Smooth muscle cell (in vitro differentiated cells): ENCODE results near the gene PRDM5. TPM values are rescaled to one million over a fixed set of nuclear protein-coding genes. Genes with fewer than 3 reads are reported as not detected.

Experiments
- DNase-seq: peaks from one replicate; lab custom pipeline; 2025; ENCODE audit not compliant: unreplicated experiment; lab: John Stamatoyannopoulos, UW
- H2AFZ ChIP-seq: fragments of 200-600 bp; sonication (generic); 2 replicates; pipeline ENCODE4 v1.6.0; 2016; ENCODE audit warnings: antibody characterized with exemption, low read depth, mild to moderate bottlenecking
- H3F3A ChIP-seq: fragments of 200-600 bp; sonication (generic); 2 replicates; pipeline ENCODE4 v1.6.0; 2017; ENCODE audit warnings: antibody characterized with exemption, low read depth
- H3K27ac ChIP-seq: fragments of 200-600 bp; sonication (generic); 2 replicates; pipeline ENCODE4 v1.5.1; 2016; ENCODE audit warnings: low read depth, mild to moderate bottlenecking
- H3K27me3 ChIP-seq: fragments of 200-600 bp; sonication (generic); 2 replicates; pipeline ENCODE4 v1.6.1; 2016; ENCODE audit warnings: low read depth, mild to moderate bottlenecking
- H3K36me3 ChIP-seq: fragments of 200-600 bp; sonication (generic); 2 replicates; pipeline ENCODE4 v1.5.1; 2016; ENCODE audit warnings: low read depth
- H3K4me1 ChIP-seq: fragments of 200-600 bp; sonication (generic); 2 replicates; pipeline ENCODE4 v1.5.1; 2016; ENCODE audit warnings: low read depth
- H3K4me2 ChIP-seq: fragments of 200-600 bp; sonication (generic); 2 replicates; pipeline ENCODE4 v1.6.0; 2016; ENCODE audit warnings: mild to moderate bottlenecking
- H3K4me3 ChIP-seq: fragments of 200-600 bp; sonication (generic); 2 replicates; pipeline ENCODE4 v1.5.1; 2016; ENCODE audit warnings: mild to moderate bottlenecking
- H3K79me2 ChIP-seq: fragments of 200-600 bp; sonication (generic); 2 replicates; pipeline ENCODE4 v1.6.0; 2016; ENCODE audit warnings: low read depth, mild to moderate bottlenecking
- H3K9ac ChIP-seq: fragments of 200-600 bp; sonication (generic); 2 replicates; pipeline ENCODE4 v1.6.0; 2016; ENCODE audit warnings: low read depth
- H3K9me3 ChIP-seq: fragments of 200-600 bp; sonication (generic); replicated peaks from 2 replicates; pipeline ENCODE4 v1.5.1; 2016; ENCODE audit warnings: low read depth
- H4K20me1 ChIP-seq: fragments of 200-600 bp; sonication (generic); 2 replicates; pipeline ENCODE4 v1.6.0; 2016; ENCODE audit warnings: low read depth
- WGBS: methylation state at CpG from one replicate; pipeline ENCODE4 v1.1.7; 2016; ENCODE audit warnings: low lambda C conversion rate; 5-methylcytosine and 5-hydroxymethylcytosine counted together
- polyA plus RNA-seq: library from polyadenylated mRNA; unstranded; fragments of >200 nt; fragmentation: Nextera tagmentation; extraction: Ambion mirVana; gene quantifications from 2 replicates; pipeline ENCODE4 v1.2.1, GENCODE V29; 2016
- total RNA-seq: library from RNA; depleted of rRNA; stranded (reverse); fragments of >200 nt; gene quantifications from 2 replicates; pipeline ENCODE4 v1.2.3, GENCODE V29; 2014
- TF ChIP-seq, protein P1 (sequence below): fragments of 200-600 bp; sonication (generic); IDR thresholded peaks from 2 replicates; pipeline ENCODE4 v1.5.1; 2017; ENCODE audit warnings: borderline replicate concordance, mild to moderate bottlenecking, antibody characterized with exemption; ENCODE audit not compliant: insufficient read depth, poor library complexity, severe bottlenecking

The PRDM5 gene
- total and polyA plus RNA-seq, 2 experiments from 2014 or later: 3.3 to 8.6 TPM

DNA sequence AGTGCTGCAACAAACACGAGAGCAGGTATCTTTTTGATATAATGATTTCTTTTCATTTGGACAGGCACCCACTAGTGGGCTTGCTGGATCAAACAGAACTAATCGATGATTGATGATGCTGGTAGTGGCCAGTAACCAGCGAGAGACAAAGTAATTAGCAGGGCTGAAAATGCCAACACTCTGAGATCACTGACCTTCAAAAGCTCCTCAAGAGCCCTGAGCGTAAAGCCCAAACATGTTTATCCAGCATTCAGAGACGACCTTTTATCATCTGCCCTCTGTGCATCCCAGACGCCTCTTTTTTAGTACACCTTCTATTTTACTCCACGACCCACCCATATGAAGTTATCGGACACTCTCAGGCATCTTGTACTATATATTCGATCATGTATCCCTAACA is 186.2 kb downstream of the PRDM5 start:
- 75% methylated on average over 9 of the region's 9 CpGs for WGBS

DNA sequence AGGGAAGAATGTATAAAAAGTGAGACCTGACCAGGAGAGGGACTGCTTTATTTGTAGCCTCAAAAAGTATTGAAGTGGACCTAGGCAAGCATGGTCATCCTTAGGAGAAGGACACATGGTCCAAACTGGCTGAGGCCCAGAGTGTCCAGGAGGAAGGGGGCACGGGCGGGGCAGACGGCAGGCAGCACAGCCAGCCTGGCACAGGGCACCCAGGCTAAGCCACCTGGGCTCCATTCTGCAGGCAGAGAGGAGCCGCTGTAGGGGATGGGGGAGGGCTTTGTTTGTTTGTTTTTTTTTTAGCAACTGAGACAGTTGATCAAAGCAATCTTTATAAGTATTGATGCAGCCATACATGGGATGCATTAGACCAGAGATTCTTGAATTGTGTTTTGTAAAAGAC is 188.6 kb downstream of the PRDM5 start:
- TF ChIP-seq, protein P1, sequence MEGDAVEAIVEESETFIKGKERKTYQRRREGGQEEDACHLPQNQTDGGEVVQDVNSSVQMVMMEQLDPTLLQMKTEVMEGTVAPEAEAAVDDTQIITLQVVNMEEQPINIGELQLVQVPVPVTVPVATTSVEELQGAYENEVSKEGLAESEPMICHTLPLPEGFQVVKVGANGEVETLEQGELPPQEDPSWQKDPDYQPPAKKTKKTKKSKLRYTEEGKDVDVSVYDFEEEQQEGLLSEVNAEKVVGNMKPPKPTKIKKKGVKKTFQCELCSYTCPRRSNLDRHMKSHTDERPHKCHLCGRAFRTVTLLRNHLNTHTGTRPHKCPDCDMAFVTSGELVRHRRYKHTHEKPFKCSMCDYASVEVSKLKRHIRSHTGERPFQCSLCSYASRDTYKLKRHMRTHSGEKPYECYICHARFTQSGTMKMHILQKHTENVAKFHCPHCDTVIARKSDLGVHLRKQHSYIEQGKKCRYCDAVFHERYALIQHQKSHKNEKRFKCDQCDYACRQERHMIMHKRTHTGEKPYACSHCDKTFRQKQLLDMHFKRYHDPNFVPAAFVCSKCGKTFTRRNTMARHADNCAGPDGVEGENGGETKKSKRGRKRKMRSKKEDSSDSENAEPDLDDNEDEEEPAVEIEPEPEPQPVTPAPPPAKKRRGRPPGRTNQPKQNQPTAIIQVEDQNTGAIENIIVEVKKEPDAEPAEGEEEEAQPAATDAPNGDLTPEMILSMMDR: no peak
- Histone ChIP-seq H3F3A (no peaks in the 10 kb centered on the region), H3K27me3 (no peaks in the 10 kb centered on the region), H3K79me2 (no peaks in the 10 kb centered on the region), H2AFZ (no peak overlapping the region), H3K36me3 (no peaks in the 10 kb centered on the region), H3K4me1 (no peaks in the 10 kb centered on the region), H3K4me2 (no peak overlapping the region), H3K4me3 (no peak overlapping the region), H3K27ac (no peak overlapping the region), H3K9ac (no peak overlapping the region), H3K9me3 (no peaks in the 10 kb centered on the region), H4K20me1 (no peaks in the 10 kb centered on the region)
- 90% methylated on average over 4 of the region's 4 CpGs for WGBS
- DNase-seq: no peak

More for the DNA sequence above, 186.2 kb downstream of the PRDM5 start:
- Histone ChIP-seq H3K9ac (no peak overlapping the region), H3K4me2 (no peak overlapping the region), H3K27ac (no peak overlapping the region), H3K4me1 (no peaks in the 10 kb centered on the region), H3K27me3 (no peaks in the 10 kb centered on the region), H3K79me2 (no peaks in the 10 kb centered on the region), H2AFZ (no peak overlapping the region), H3K4me3 (no peak overlapping the region), H4K20me1 (no peaks in the 10 kb centered on the region), H3K36me3 (no peaks in the 10 kb centered on the region), H3F3A (no peaks in the 10 kb centered on the region), H3K9me3 (no peaks in the 10 kb centered on the region)
- DNase-seq: no peak
- TF ChIP-seq, protein P1: no peak

DNA sequence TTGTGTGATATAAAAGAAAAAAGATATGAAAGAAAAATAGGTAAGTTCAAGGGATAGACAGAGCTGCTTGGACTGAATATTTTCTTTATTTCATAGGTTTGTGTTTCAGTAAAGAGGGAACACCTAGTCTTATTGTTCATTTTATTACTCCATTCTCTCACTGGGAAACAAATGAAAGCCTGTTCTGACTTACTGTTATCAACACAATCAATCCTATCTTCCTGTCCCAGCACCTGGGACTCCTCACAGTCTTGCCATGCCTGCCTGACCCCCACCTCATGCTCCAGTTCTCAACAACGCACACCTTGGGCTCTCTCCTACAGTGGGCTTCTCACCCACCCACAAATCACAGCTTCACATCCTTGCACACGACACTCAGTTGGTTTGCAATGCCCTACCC is 189.5 kb downstream of the PRDM5 start:
- no peak for DNase-seq
- Histone ChIP-seq H3K4me2 (no peak overlapping the region), H3K9me3 (no peaks in the 10 kb centered on the region), H2AFZ (no peak overlapping the region), H3K27ac (no peak overlapping the region), H3K27me3 (no peaks in the 10 kb centered on the region), H3K79me2 (no peaks in the 10 kb centered on the region), H3K9ac (no peak overlapping the region), H3K4me3 (no peak overlapping the region), H4K20me1 (no peaks in the 10 kb centered on the region), H3F3A (no peaks in the 10 kb centered on the region), H3K36me3 (no peaks in the 10 kb centered on the region), H3K4me1 (no peaks in the 10 kb centered on the region)
- TF ChIP-seq, protein P1: no peak
- 82% methylated on average over 2 of the region's 2 CpGs for whole genome bisulfite sequencing

DNA sequence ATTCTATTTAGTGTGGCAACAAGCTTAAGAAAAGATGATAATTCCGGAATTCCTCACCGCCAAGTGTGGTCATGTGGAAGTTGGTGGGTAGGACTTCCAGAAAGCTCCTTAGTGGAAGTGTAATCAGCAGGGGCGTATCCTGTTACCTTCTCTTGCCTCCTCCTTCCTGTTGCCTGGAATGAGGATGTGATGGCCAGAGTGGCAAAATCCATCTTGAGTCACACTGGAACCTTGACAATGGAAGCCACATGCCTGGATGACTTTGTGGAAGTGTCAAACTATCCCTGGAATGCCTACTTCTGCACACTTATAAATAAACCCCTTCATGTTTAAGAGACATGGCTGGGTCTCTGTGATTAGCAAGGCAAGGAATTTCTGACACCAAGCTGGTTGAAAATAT is 191.0 kb downstream of the PRDM5 start:
- Histone ChIP-seq H3F3A (no peaks in the 10 kb centered on the region), H2AFZ (no peak overlapping the region), H3K9ac (no peak overlapping the region), H3K9me3 (no peaks in the 10 kb centered on the region), H4K20me1 (no peaks in the 10 kb centered on the region), H3K4me1 (no peaks in the 10 kb centered on the region), H3K4me2 (no peak overlapping the region), H3K4me3 (no peak overlapping the region), H3K27ac (no peak overlapping the region), H3K36me3 (no peaks in the 10 kb centered on the region), H3K79me2 (no peaks in the 10 kb centered on the region), H3K27me3 (no peaks in the 10 kb centered on the region)
- TF ChIP-seq, protein P1: no peak
- WGBS: 87% methylated on average over 3 of the region's 3 CpGs
- no peak for DNase-seq
